Esophagus squamous epithelium (tissue), 5 donors: ENCODE data around the gene CFAP74. TPM values are rescaled to one million over a fixed set of nuclear protein-coding genes. Genes with fewer than 3 reads are reported as not detected.

Experiments
- DNase-seq: peaks from one replicate; lab custom pipeline; 2025; lab: John Stamatoyannopoulos, UW
- H3K27ac ChIP-seq, 4 donors: fragments of 200-600 bp; sonication (generic); one replicate each; pipeline ENCODE4 v1.5.1; 2016 to 2019; ENCODE audit warnings: mild to moderate bottlenecking in 1 of 4
- H3K27me3 ChIP-seq, 4 donors: fragments of 200-600 bp; sonication (generic); 1 replicate in 3 of 4; 2 replicates in 1 of 4; pipeline versions ENCODE4 v1.5.1 to v1.6.0; 2017 to 2021; ENCODE audit warnings: antibody characterized with exemption in 1 of 4
- H3K36me3 ChIP-seq, 3 donors: fragments of 200-600 bp; sonication (generic); one replicate each; pipeline ENCODE4 v1.5.1; 2016 to 2019
- H3K4me1 ChIP-seq, 3 donors: fragments of 200-600 bp; sonication (generic); one replicate each; pipeline ENCODE4 v1.5.1; 2017 to 2019
- H3K4me3 ChIP-seq, 4 donors: fragments of 200-600 bp; sonication (generic); 1 replicate in 3 of 4; 2 replicates in 1 of 4; pipeline ENCODE4 v1.5.1; 2016 to 2019; ENCODE audit warnings: mild to moderate bottlenecking in 2 of 4, moderate library complexity in 1 of 4
- H3K9me3 ChIP-seq, 3 donors: fragments of 200-600 bp; sonication (generic); one replicate each; pipeline ENCODE4 v1.5.1; 2016 to 2019
- POLR2A ChIP-seq, 4 donors: fragments of 450-650 bp; IDR thresholded peaks; one replicate each; pipeline ENCODE4 v1.6.1; 2017; ENCODE audit warnings: antibody characterized with exemption in 4 of 4, mild to moderate bottlenecking in 4 of 4, moderate library complexity in 3 of 4
- WGBS, 2 donors: methylation state at CpG; one replicate each; pipeline ENCODE4 v1.1.5; 2018; 5-methylcytosine and 5-hydroxymethylcytosine counted together
- intact Hi-C: fragments of 100-400 bp; cut with DNase I; formaldehyde crosslinking; loops from one replicate; pipeline ENCODE4 v1.15.0; 2022
- total RNA-seq, 4 donors: library from RNA; depleted of rRNA; stranded (reverse); fragments of >200 nt; gene quantifications; one replicate each; pipeline ENCODE4 v1.1.0, GENCODE V29; 2016
- TF ChIP-seq, protein P1 (sequence below), 6 experiments: fragments of 450-650 bp in 4 of 6; fragments of 200-600 bp in 2 of 6; sonication (generic) in 2 of 6; IDR thresholded peaks; one replicate each; pipeline ENCODE4 v1.5.1; 2016 to 2019; ENCODE audit warnings: antibody characterized with exemption in 6 of 6, mild to moderate bottlenecking in 4 of 6, moderate library complexity in 4 of 6
- donor health status: DM: yes; HTN: yes; CAD: no.

Gene CFAP74
- total RNA-seq, 4 donors from 2014 or later, result not detected

DNA sequence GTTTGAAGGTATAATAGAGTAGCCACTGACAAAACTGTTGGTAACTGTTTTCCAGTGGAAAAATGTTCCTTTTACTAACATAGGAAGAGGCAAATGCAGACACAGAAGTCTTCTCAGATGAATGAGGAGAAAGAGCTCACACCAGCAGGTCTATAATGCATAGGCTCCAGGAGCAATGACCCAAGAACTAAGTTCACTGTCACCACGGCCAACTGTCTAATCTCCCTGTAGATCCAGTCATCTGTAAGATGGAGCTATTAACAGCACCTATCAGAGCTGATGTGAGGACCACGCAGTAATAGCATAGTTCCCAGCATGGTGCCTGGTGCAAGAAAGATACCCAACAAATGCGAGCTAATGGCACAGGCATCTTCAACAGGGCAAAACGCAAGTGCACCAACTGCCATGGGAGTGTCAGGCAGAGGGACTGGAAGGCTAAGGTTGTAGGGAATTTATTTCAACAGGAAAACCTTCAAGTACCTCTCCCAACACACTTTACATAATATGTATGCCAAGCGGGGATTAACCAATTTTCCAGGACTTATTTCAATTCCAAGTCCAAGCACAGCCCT, 125.6 kb downstream of the CFAP74 start:
- no peak for DNase-seq
- WGBS, 2 donors, result 65 to 76% methylated on average over 3 to 5 of the region's 5 CpGs
- peaks cover 0 to 50% (median 11%) of the 10 kb centered on the region in 3 donors for H3K36me3 ChIP-seq
- peaks cover 32 to 99% (median 39%) of the 10 kb centered on the region in 3 donors for H3K4me1 ChIP-seq
- H3K27ac ChIP-seq, result no peak overlapping the region
- intact Hi-C loops, result no loop called here
- TF ChIP-seq, protein P1, sequence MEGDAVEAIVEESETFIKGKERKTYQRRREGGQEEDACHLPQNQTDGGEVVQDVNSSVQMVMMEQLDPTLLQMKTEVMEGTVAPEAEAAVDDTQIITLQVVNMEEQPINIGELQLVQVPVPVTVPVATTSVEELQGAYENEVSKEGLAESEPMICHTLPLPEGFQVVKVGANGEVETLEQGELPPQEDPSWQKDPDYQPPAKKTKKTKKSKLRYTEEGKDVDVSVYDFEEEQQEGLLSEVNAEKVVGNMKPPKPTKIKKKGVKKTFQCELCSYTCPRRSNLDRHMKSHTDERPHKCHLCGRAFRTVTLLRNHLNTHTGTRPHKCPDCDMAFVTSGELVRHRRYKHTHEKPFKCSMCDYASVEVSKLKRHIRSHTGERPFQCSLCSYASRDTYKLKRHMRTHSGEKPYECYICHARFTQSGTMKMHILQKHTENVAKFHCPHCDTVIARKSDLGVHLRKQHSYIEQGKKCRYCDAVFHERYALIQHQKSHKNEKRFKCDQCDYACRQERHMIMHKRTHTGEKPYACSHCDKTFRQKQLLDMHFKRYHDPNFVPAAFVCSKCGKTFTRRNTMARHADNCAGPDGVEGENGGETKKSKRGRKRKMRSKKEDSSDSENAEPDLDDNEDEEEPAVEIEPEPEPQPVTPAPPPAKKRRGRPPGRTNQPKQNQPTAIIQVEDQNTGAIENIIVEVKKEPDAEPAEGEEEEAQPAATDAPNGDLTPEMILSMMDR (IDR thresholded peaks at IDR 0.05), result no peak
- no peak for TF ChIP-seq POLR2A (IDR thresholded peaks at IDR 0.05)
- H3K4me3 ChIP-seq, result no peak overlapping the region
- no peaks in the 10 kb centered on the region for H3K27me3 ChIP-seq
- H3K9me3 ChIP-seq, result no peaks in the 10 kb centered on the region

- Histone ChIP-seq H3K9me3 (no peaks in the 10 kb centered on the region), H3K4me3 (no peak overlapping the region), H3K4me1 (peaks cover 32 to 99% (median 40%) of the 10 kb centered on the region in 3 donors), H3K36me3 (peaks cover 0 to 58% (median 11%) of the 10 kb centered on the region in 3 donors), H3K27me3 (no peaks in the 10 kb centered on the region), H3K27ac (no peak overlapping the region)
- DNase-seq, result no peak
- WGBS, 2 donors, result 82% methylated on average over 11 of the region's 11 CpGs
- no peak for TF ChIP-seq POLR2A (IDR thresholded peaks at IDR 0.05)
- TF ChIP-seq, protein P1 (IDR thresholded peaks at IDR 0.05), result no peak
- intact Hi-C loops, result no loop called here
Measured at GRCh38 chr1:1876335-1876930, 127.2 kb downstream of the CFAP74 start.

GRCh38 chr1:1875932-1876331, 127.7 kb downstream of the CFAP74 start:
- Histone ChIP-seq H3K36me3 (peaks cover 0 to 58% (median 11%) of the 10 kb centered on the region in 3 donors), H3K27me3 (no peaks in the 10 kb centered on the region), H3K4me3 (no peak overlapping the region), H3K27ac (no peak overlapping the region), H3K9me3 (no peaks in the 10 kb centered on the region), H3K4me1 (peaks cover 27 to 99% (median 36%) of the 10 kb centered on the region in 3 donors)
- 83 to 100% methylated on average over 1 of the region's 1 CpG for WGBS, 2 donors
- no peak for DNase-seq
- TF ChIP-seq, protein P1 (IDR thresholded peaks at IDR 0.05), result no peak
- no peak for TF ChIP-seq POLR2A (IDR thresholded peaks at IDR 0.05)
- intact Hi-C loops, result no loop called here

DNA sequence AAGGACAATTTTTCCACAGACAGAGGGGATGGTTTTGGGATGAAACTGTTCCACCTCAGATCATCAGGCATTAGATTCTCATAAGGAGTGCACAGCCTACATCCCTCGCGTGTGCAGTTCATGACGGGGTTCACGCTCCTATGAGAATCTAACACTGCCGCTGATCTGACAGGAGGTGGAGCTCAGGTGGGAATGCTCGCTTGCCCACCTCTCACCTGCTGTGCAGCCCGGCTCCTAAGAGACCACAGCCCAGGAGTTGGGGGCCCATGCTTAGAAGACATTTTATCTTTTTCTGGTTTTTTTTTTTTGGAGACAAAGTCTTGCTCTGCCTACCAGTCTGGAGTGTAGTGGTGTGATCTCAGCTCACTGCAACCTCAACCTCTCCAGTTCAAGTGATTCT, 128.7 kb downstream of the CFAP74 start:
- no peaks in the 10 kb centered on the region for H3K27me3 ChIP-seq
- no peaks in the 10 kb centered on the region for H3K9me3 ChIP-seq
- no peak for TF ChIP-seq POLR2A (IDR thresholded peaks at IDR 0.05)
- TF ChIP-seq, protein P1 (IDR thresholded peaks at IDR 0.05), result no peak
- DNase-seq, result no peak
- H3K4me1 ChIP-seq, result peaks cover 18 to 99% (median 32%) of the 10 kb centered on the region in 3 donors
- intact Hi-C loops, result no loop called here
- WGBS, 2 donors, result 96 to 97% methylated on average over 7 of the region's 7 CpGs
- no peak overlapping the region for H3K27ac ChIP-seq
- no peak overlapping the region for H3K4me3 ChIP-seq
- H3K36me3 ChIP-seq, result peaks cover 0 to 58% (median 11%) of the 10 kb centered on the region in 3 donors

DNA sequence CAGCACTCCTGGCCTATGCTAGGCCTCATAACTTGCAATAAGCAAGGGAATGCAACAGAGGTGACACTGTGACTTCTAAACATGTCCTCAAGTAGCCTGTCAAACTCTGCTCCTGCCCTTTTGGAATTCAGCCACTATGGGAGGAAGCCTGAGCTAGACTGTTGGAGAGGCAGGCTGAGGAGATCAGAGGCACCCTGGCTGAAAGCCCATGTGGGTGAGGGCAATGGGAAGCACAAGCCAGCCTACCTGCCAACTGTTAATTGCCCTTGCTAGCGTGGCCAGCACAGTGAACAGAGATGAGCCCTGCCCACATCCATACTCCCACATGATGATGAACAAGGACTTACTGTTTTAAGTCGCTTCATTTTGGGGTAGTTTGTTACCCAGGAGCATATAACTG, 130.4 kb downstream of the CFAP74 start:
- WGBS, 2 donors, result 75 to 80% methylated on average over 2 of the region's 2 CpGs
- no peak overlapping the region for H3K4me3 ChIP-seq
- no peak for TF ChIP-seq POLR2A (IDR thresholded peaks at IDR 0.05)
- TF ChIP-seq, protein P1 (IDR thresholded peaks at IDR 0.05), result no peak
- no peaks in the 10 kb centered on the region for H3K9me3 ChIP-seq
- no peak for DNase-seq
- no peak overlapping the region for H3K27ac ChIP-seq
- intact Hi-C loops, result no loop called here
- H3K27me3 ChIP-seq, result no peaks in the 10 kb centered on the region
- H3K4me1 ChIP-seq, result peaks cover 18 to 89% (median 33%) of the 10 kb centered on the region in 3 donors
- H3K36me3 ChIP-seq, result peaks cover 0 to 45% (median 11%) of the 10 kb centered on the region in 3 donors
